Activated CD4-positive, CD25-positive, alpha-beta regulatory T cell treated with anti-CD3 and anti-CD28 coated beads, Interleukin-2, amount 50 U/mL, for 24 hours (primary cell): ENCODE results near the gene FUNDC2.
"Not testable (repeated sequence)": the region's sequence is repeated elsewhere in the genome, so short reads cannot be mapped to it uniquely, and the experiment has no call there.

Experiments used
- ATAC-seq, 2 donors: fragments of 150-1000 bp; cut with Tn5 transposase; one replicate each; pipeline ENCODE4 v1.10.0; 2021; ENCODE audit warnings: mild to moderate bottlenecking in 1 of 2, moderate library complexity in 1 of 2

Gene FUNDC2, protein sequence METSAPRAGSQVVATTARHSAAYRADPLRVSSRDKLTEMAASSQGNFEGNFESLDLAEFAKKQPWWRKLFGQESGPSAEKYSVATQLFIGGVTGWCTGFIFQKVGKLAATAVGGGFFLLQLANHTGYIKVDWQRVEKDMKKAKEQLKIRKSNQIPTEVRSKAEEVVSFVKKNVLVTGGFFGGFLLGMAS

DNA sequence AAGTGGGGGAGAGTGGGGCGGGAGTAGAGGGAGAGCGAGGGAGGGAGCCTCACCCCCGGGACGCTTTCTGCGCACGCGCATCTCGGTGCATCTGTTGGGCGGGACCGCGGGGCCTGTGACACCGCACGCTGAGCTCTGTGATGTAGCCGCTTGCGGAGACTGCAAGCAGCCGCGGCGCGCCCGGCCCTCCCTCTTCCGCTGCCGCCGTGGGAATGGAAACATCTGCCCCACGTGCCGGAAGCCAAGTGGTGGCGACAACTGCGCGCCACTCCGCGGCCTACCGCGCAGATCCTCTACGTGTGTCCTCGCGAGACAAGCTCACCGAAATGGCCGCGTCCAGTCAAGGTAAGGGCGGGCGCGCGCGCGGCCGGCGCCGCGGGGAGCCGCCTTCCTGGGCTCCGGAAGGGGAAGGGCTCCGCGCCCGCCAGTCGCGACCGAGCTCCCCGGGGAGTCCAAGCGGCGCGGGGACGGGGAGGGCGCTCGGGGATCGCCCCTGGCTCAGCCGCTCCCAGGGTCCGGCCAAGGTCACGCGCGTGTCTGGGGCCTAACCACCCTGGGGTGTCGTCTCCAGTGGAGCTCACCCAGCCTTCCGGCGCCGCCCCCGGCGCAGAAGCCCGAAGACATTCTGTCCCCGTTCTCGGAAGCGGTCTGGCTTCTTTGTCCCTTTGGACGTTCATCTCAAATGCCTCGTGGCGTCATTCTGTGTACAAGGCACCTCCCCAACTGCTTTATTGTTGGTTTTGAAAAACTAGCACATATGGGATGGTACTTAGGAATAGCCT is at the start of gene FUNDC2:
TSS of gene FUNDC2 (plus strand) at position 118 of the 782 bp plus-strand sequence. CDS start at position 213, 95 bp downstream.
- ATAC-seq = peak; percentile 89

DNA sequence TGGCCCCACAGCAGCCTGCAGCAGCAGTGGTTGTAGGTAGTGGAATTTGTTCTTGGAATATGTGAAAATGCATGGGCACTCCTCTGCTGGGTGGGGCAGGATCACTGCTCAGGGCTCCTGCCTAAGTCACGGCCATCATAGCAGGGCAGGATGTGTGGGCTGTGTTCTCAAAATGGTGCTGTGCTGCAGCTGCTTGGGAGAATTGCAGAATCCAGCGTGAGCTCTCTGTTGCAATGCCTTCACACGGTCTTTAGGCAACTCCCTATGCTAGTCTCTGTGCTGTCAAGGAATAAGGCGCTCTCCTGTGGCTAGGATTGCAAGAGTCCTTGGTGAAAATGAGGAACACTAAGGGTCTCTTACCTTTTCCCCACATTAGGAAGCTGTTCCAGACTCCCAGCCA is 47.0 kb upstream of the FUNDC2 start:
- ATAC-seq = no peak

DNA sequence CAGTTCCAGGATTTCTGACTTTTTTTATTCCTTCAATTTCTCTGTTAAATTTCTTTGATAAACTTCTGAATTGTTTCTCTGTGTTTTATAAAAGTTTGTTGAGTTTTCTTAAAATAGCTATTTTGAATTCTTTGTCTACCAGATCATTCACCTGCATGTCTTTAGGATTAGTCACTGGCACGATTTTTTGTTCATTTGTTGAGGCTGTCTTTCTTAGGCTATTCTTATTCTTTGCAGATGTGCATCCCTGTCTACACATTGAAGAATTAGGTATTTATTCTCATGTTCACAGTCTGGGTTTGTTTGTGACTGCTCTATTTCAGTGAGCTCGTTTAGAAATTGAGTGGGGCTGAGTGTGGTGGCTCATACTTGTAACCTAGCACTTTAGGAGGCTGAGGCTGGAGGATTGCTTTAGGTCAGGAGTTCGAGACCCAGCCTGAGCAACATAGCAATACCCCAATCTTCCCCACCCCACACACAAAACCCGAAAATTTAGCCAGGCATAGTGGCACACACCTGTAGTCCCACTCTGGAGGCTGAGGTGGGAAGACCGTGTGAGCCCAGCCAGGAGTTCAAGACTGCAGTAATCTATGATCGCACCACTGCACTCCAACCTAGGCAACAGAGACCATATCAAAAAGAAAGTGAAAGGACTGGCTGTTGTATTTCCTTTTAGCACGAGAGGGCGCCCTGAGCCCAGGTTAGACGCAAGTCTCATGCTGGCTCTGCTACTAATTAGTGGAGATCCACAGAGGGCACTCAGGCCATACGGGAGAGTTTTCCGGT is 46.1 kb upstream of the FUNDC2 start:
- peak; percentile 91 to 93 for ATAC-seq

DNA sequence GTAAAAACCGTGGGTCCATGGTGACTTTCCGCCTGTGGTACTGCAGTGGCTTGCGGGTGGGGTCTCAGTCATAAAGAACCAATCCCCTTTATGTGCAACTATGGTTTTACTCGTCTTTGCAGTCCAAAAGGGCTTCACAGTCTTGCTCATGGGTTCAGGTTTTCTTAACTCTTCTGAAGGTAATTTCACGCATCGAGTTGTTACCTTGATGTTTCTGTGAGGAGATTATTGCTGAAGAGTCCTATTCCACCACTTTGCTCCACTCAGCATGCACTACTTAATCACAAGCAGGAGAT is 45.6 kb upstream of the FUNDC2 start:
- ATAC-seq = peak in 1 of 2 donors; percentile 20

- ATAC-seq = no peak
Measured at GRCh38 chrX:154986826-154987575, 39.6 kb upstream of the FUNDC2 start.

- no peak for ATAC-seq
Measured at GRCh38 chrX:154987940-154988339, 38.7 kb upstream of the FUNDC2 start.

- no peak for ATAC-seq
Measured at GRCh38 chrX:154988719-154989118, 37.9 kb upstream of the FUNDC2 start.

GRCh38 chrX:154990496-154990895 is 36.1 kb upstream of the FUNDC2 start:
- no peak for ATAC-seq

- no peak for ATAC-seq
Measured at GRCh38 chrX:154991039-154991438, 35.6 kb upstream of the FUNDC2 start.

DNA sequence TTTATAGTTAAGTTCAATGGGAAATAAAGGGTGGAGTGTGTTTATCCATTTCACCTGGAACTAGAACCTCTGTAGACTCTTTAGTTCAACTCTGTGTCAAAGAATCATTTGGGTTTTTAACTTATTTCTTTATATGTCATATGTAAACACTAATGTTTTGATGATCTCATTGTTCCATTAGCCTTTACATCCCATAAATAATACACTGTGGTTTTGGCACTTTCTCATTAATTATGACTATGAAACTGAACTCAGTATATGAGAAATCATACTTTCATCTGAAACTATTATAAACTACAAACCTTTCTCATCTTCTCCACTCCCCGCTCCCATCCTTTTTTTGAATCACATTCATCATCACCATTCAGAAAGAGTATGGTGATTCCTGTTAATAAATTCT is 35.2 kb upstream of the FUNDC2 start:
- ATAC-seq = peak in 1 of 2 donors; percentile 48

DNA sequence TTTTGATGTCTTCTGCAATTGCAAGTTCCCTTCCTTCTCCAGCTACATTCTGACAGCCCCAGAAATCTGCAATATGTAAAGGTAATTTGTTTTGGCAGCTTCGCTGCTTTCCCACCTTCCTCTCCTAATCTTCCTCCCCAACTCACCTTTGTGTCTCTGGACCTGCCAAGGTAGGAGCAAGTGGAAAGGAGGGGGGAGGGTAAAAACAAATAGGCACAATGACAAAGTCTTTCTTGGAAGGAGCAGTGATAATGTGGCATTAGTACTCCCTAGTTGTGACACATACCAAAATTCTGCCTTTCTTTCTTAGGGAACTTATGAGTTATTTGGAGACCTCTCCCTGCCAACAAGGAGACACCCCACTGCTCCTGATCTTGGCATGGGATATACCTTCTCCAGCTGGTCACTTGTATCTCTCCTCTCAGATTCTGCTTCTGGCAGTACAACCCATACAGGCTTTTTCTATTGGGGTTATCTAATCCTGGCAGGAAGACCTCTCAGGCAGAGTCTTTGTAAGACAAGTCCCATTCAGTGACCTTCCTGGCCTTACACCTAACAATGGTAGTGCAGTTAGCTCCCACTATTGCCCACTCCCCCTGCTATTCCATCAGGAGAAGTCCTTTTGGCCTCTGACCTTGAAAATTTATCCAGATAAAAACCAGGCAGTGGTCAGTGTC is 28.3 kb upstream of the FUNDC2 start:
- ATAC-seq = no peak

DNA sequence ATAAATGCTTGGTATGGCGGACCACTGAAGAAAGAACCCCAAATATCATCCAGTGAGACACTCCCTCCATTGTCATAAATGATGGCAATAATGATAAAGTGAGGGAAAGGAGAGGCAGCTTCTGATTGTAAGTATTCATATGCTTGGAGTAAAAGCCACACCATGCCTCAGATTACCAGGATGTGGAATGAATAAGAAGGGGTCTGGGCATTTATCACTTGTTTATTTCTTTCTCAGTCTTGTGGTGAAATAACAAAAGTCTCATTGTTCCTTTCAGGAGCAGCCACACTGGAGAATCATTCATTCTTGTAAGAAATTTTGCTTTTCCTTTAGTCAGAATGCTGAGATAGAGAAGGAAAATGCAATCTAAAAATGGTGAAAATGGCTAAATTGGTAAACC is 25.8 kb upstream of the FUNDC2 start:
- no peak for ATAC-seq

- no peak for ATAC-seq
Measured at GRCh38 chrX:155001873-155002272, 24.8 kb upstream of the FUNDC2 start.

DNA sequence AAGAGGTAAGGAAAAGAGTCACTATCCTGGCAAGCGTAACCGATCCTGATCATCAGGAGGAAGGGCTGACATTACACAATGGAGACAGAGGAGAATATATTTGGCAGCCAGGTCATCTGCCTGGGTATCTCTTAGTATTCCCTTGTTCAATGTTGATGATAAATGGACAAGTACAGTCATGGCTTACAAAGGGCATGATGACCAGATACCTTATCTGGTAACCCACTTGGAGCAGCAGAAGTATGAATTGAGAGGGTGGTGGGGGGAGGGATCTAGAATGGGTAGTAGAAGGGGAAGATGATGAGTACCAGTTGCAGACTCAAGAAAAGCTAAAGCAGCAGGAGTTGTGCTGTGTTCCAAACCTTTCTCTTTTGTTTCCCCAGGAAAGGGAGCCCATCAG is 21.5 kb upstream of the FUNDC2 start:
- ATAC-seq = no peak

GRCh38 chrX:155006379-155006778 is 20.3 kb upstream of the FUNDC2 start:
- not testable (repeated sequence) for ATAC-seq

GRCh38 chrX:155006913-155007671 is 19.6 kb upstream of the FUNDC2 start:
- ATAC-seq = not testable (repeated sequence)

DNA sequence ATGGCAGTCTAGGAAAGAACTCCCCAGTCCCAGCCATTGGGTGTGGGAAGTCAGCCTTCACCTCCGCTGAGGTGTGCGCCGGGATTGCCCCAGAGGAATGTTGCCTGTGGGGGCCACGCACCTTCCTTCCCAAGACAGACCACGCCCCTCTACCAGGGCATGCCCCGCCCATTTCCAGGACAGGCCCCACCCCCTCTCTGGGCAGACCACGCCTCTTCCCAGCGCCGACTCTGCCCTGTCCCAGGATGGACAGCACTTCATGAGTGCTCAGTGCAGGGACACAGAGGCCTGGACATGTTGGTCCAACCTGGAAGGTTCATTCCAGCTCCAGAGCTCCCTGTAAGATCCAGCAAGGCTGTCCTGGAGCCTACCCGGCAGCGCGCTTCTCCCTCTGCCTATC is 18.1 kb upstream of the FUNDC2 start:
- not testable (repeated sequence) for ATAC-seq

DNA sequence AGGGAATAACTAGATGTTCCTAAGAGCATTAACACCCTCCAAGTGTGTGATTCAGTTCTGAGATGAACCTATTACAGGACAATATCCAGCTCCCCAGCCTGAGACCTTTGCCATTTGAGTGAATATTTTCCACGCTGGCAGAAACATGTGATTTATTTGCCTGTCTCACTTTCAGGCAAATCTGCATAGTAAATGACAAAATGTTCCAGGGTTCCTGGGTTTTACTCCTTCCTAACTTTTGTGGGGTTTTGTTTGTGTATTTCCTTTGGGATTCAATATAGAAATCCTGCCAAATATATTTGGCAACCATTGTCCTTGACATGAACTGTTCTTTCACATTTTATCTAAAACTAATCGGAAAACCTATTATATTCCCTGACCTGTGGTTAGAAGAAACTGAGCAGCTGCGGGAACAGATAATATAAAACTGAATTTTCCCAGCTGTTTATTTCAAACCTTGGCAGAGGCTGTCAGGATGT is 16.6 kb upstream of the FUNDC2 start:
- no peak for ATAC-seq

GRCh38 chrX:155020591-155020990 is 6.1 kb upstream of the FUNDC2 start:
- ATAC-seq = no peak

- no peak for ATAC-seq
Measured at GRCh38 chrX:155022585-155022984, 4.1 kb upstream of the FUNDC2 start, which contains the start of gene F8. Gene F8 (minus strand): TSS chrX:155022723. CDS start chrX:155022552, 171 bp downstream.
